ENCODE measurements around the gene RACGAP1.

The RACGAP1 gene

DNA sequence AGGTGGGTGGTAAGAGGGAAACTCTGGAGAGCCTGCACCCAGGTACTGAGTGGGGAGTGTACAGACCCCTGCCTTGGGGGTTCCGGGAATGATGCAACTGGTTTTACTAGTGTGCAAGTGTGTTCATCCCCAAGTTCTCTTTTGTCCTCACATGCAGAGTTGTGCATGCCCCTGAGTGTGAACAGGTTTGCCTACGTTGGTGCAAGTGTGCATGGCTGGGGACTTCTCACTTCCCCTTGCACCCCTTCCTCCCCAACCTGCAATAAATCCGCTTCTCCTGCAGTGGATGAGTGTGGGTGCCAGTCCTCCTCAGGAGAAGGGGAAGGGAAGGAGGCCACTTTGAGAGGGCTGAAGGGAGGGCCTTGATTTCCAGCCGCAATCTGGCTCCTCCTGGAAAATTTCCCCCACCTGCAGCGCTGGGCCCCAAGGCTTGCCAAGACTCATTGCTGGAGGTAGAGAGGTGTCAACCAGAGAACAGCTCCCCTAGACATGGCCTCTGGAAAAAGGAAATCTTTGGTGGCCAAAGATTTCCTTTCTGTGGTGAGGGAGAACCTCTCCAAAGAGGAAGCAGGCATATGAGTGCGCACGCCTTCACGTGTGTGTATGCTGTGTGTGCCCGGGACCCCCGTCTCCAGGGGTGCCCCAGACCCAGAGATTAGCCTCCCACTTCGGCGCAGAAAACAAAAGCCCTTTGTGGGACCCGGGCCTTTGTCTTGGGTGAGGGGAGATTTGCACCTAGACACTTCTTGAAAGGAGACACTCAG, 69.2 kb downstream of the RACGAP1 start:
- no peak overlapping the region for H2AK5ac ChIP-seq (ENCODE audit: low read length)
- no peak overlapping the region for H3K4ac ChIP-seq (ENCODE audit: low read depth, low read length)
- no peak overlapping the region for H3K56ac ChIP-seq (ENCODE audit: low read length)
- H3K27me3 ChIP-seq (ENCODE audit: insufficient read depth, low read length, poor library complexity) = peaks cover 24% of the 10 kb centered on the region
- H3K18ac ChIP-seq (ENCODE audit: low read length) = no peak overlapping the region
- WGBS (ENCODE audit: extremely low coverage, insufficient coverage, low lambda C conversion rate) = no CpG with 5 or more reads among the region's 13 CpGs
- H3K9ac ChIP-seq (ENCODE audit: low read length) = no peak overlapping the region
- DNase-seq = no peak
- H3K27ac ChIP-seq (ENCODE audit: low read depth, low read length) = no peak overlapping the region
- no peaks in the 10 kb centered on the region for H3K79me2 ChIP-seq (ENCODE audit: control insufficient read depth, insufficient read depth, low read length)
- no peak overlapping the region for H2BK120ac ChIP-seq (ENCODE audit: low read depth, low read length)
- H2BK5ac ChIP-seq (ENCODE audit: low read length) = no peak overlapping the region
- H3K79me1 ChIP-seq (ENCODE audit: low read length) = no peaks in the 10 kb centered on the region
- no peak overlapping the region for H4K8ac ChIP-seq (ENCODE audit: low read depth, low read length)
- no peak overlapping the region for H2BK15ac ChIP-seq (replicated peaks; ENCODE audit: low read depth)
- no peak overlapping the region for H3K23ac ChIP-seq (ENCODE audit: low read length)
- no peak overlapping the region for H3K4me2 ChIP-seq (ENCODE audit: low read length)
- H3K4me3 ChIP-seq (ENCODE audit: low read length) = no peak overlapping the region
- H3K36me3 ChIP-seq (ENCODE audit: control insufficient read depth, insufficient read depth, low read length) = no peaks in the 10 kb centered on the region
- peaks cover 5% of the 10 kb centered on the region for H3K4me1 ChIP-seq (ENCODE audit: control insufficient read depth, low read depth, low read length)
- no peak overlapping the region for H4K5ac ChIP-seq (ENCODE audit: low read length)

DNA sequence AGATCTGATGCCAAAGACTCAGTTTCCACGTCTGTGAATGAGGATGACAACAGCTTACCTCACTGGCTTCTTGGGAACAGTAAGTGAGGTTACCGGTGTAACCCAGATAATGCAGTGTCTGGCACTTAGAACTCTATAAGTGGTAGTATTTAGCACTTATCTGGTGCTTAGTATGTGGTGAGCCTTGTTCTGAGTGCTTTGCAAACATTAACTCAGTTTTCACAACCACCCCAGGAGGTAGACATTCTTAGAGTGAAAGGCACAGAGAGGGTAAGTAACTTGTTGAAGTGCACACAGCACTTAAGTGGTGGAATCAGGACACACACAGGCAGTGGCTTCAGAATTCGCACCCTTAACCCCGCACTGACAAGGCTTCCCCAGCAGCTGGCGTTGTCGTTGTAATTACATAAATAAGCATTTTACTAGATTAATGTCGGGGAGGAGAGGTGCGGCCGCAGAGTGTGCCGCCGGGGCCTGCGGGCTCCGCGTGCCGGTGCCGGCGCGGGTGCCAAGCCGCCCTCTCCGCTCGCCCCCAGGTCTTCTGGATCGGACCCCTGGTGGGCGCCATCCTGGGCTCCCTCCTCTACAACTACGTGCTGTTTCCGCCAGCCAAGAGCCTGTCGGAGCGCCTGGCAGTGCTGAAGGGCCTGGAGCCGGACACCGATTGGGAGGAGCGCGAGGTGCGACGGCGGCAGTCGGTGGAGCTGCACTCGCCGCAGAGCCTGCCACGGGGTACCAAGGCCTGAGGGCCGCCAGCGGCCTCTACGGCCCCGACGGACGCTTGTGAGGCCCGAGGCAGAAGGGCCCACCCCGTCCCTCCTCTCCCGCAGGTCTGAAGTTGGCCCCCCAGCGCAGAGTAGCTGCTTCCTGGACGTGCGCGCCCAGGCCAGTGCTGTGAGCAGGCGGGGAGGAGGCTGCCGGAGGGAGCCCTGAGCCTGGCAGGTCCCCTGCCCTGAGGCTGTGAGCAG, 70.1 kb downstream of the RACGAP1 start:
- Histone ChIP-seq H3K27ac (ENCODE audit: low read depth, low read length) (no peak overlapping the region), H3K36me3 (ENCODE audit: control insufficient read depth, insufficient read depth, low read length) (no peaks in the 10 kb centered on the region), H3K4me2 (ENCODE audit: low read length) (peak overlapping the region; percentile 18), H3K79me1 (ENCODE audit: low read length) (no peaks in the 10 kb centered on the region), H3K18ac (ENCODE audit: low read length) (no peak overlapping the region), H3K9ac (ENCODE audit: low read length) (no peak overlapping the region), H3K4me1 (ENCODE audit: control insufficient read depth, low read depth, low read length) (peaks cover 5% of the 10 kb centered on the region), H2AK5ac (ENCODE audit: low read length) (no peak overlapping the region), H2BK120ac (ENCODE audit: low read depth, low read length) (no peak overlapping the region), H3K23ac (ENCODE audit: low read length) (peak overlapping the region; percentile 45), H2BK15ac (replicated peaks; ENCODE audit: low read depth) (no peak overlapping the region), H3K56ac (ENCODE audit: low read length) (peak overlapping the region; percentile 17), H3K79me2 (ENCODE audit: control insufficient read depth, insufficient read depth, low read length) (no peaks in the 10 kb centered on the region), H3K4me3 (ENCODE audit: low read length) (no peak overlapping the region), H4K8ac (ENCODE audit: low read depth, low read length) (no peak overlapping the region), H3K4ac (ENCODE audit: low read depth, low read length) (no peak overlapping the region), H4K5ac (ENCODE audit: low read length) (no peak overlapping the region), H2BK5ac (ENCODE audit: low read length) (no peak overlapping the region), H3K27me3 (ENCODE audit: insufficient read depth, low read length, poor library complexity) (peaks cover 14% of the 10 kb centered on the region)
- no CpG with 5 or more reads among the region's 53 CpGs for WGBS (ENCODE audit: extremely low coverage, insufficient coverage, low lambda C conversion rate)
- DNase-seq = peak; percentile 65

- DNase-seq = no peak
- H3K27ac ChIP-seq (ENCODE audit: low read depth, low read length) = no peak overlapping the region
Observed at GRCh38 chr12:49953961-49954846, 71.1 kb downstream of the RACGAP1 start.

GRCh38 chr12:49953151-49953550, 72.1 kb downstream of the RACGAP1 start:
- Histone ChIP-seq H3K9ac (ENCODE audit: low read length) (no peak overlapping the region), H3K4me2 (ENCODE audit: low read length) (no peak overlapping the region), H4K8ac (ENCODE audit: low read depth, low read length) (no peak overlapping the region), H2BK15ac (replicated peaks; ENCODE audit: low read depth) (no peak overlapping the region), H3K36me3 (ENCODE audit: control insufficient read depth, insufficient read depth, low read length) (no peaks in the 10 kb centered on the region), H3K79me2 (ENCODE audit: control insufficient read depth, insufficient read depth, low read length) (no peaks in the 10 kb centered on the region), H3K23ac (ENCODE audit: low read length) (no peak overlapping the region), H3K27ac (ENCODE audit: low read depth, low read length) (no peak overlapping the region), H3K56ac (ENCODE audit: low read length) (no peak overlapping the region), H3K4me1 (ENCODE audit: control insufficient read depth, low read depth, low read length) (peaks cover 5% of the 10 kb centered on the region), H2BK5ac (ENCODE audit: low read length) (no peak overlapping the region), H3K4me3 (ENCODE audit: low read length) (no peak overlapping the region), H3K27me3 (ENCODE audit: insufficient read depth, low read length, poor library complexity) (peaks cover 3% of the 10 kb centered on the region), H3K4ac (ENCODE audit: low read depth, low read length) (no peak overlapping the region), H3K79me1 (ENCODE audit: low read length) (no peaks in the 10 kb centered on the region), H2AK5ac (ENCODE audit: low read length) (no peak overlapping the region), H2BK120ac (ENCODE audit: low read depth, low read length) (no peak overlapping the region), H3K18ac (ENCODE audit: low read length) (no peak overlapping the region), H4K5ac (ENCODE audit: low read length) (no peak overlapping the region)
- DNase-seq = no peak
- no CpG with 5 or more reads among the region's 4 CpGs for WGBS (ENCODE audit: extremely low coverage, insufficient coverage, low lambda C conversion rate)

More at GRCh38 chr12:49953961-49954846, 71.1 kb downstream of the RACGAP1 start:
- no peak overlapping the region for H2BK15ac ChIP-seq (replicated peaks; ENCODE audit: low read depth)
- H3K79me2 ChIP-seq (ENCODE audit: control insufficient read depth, insufficient read depth, low read length) = no peaks in the 10 kb centered on the region
- no peak overlapping the region for H2BK5ac ChIP-seq (ENCODE audit: low read length)
- H3K4me3 ChIP-seq (ENCODE audit: low read length) = no peak overlapping the region
- no peak overlapping the region for H3K18ac ChIP-seq (ENCODE audit: low read length)
- peaks cover 5% of the 10 kb centered on the region for H3K4me1 ChIP-seq (ENCODE audit: control insufficient read depth, low read depth, low read length)
- H4K8ac ChIP-seq (ENCODE audit: low read depth, low read length) = no peak overlapping the region
- no peaks in the 10 kb centered on the region for H3K79me1 ChIP-seq (ENCODE audit: low read length)
- H4K5ac ChIP-seq (ENCODE audit: low read length) = no peak overlapping the region
- peaks cover 7% of the 10 kb centered on the region for H3K27me3 ChIP-seq (ENCODE audit: insufficient read depth, low read length, poor library complexity)
- WGBS (ENCODE audit: extremely low coverage, insufficient coverage, low lambda C conversion rate) = no CpG with 5 or more reads among the region's 21 CpGs
- H3K9ac ChIP-seq (ENCODE audit: low read length) = no peak overlapping the region
- H2AK5ac ChIP-seq (ENCODE audit: low read length) = no peak overlapping the region
- no peak overlapping the region for H3K4me2 ChIP-seq (ENCODE audit: low read length)
- no peak overlapping the region for H3K56ac ChIP-seq (ENCODE audit: low read length)
- H2BK120ac ChIP-seq (ENCODE audit: low read depth, low read length) = no peak overlapping the region
- H3K36me3 ChIP-seq (ENCODE audit: control insufficient read depth, insufficient read depth, low read length) = no peaks in the 10 kb centered on the region
- no peak overlapping the region for H3K23ac ChIP-seq (ENCODE audit: low read length)
- no peak overlapping the region for H3K4ac ChIP-seq (ENCODE audit: low read depth, low read length)

DNA sequence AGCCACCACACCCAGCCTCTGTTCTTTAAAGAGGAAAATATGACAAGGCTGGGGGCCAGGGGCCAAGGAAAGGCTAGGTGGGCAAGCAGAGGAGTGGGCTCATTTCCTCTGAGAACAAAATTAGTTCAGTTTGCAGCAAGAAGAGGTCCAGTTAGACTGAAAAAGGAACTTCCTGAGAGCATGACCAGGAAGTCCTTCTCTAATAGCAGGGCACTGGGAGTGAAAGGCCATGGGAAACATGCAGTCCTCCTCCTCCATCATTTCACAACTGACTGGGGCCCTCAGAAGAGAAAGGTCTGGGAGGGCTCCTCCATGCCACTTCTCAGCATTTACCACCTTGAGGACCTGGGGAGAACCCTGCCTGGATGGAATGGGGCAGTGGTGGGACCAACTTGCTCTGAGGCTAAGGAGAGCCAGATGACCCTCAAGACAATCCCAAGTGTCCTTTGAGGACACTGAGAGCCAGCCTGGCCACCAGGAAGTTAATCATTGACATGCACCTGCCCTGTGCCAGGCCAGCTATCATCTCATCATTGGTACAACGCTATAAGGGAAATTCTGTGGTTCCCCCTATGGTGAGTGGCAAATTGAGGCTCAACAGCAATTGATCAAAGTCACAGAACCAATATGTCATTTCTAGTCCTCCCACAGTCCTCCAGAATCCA, 72.8 kb downstream of the RACGAP1 start:
- WGBS (ENCODE audit: extremely low coverage, insufficient coverage, low lambda C conversion rate) = no CpG with 5 or more reads among the region's 1 CpG
- H3K23ac ChIP-seq (ENCODE audit: low read length) = no peak overlapping the region

More for the DNA sequence above, 72.8 kb downstream of the RACGAP1 start:
- peaks cover 3% of the 10 kb centered on the region for H3K27me3 ChIP-seq (ENCODE audit: insufficient read depth, low read length, poor library complexity)
- H3K4ac ChIP-seq (ENCODE audit: low read depth, low read length) = no peak overlapping the region
- DNase-seq = no peak
- no peak overlapping the region for H3K18ac ChIP-seq (ENCODE audit: low read length)
- no peak overlapping the region for H3K9ac ChIP-seq (ENCODE audit: low read length)
- H4K8ac ChIP-seq (ENCODE audit: low read depth, low read length) = no peak overlapping the region
- H3K79me2 ChIP-seq (ENCODE audit: control insufficient read depth, insufficient read depth, low read length) = no peaks in the 10 kb centered on the region
- H3K4me1 ChIP-seq (ENCODE audit: control insufficient read depth, low read depth, low read length) = peaks cover 5% of the 10 kb centered on the region
- no peak overlapping the region for H4K5ac ChIP-seq (ENCODE audit: low read length)
- H3K4me2 ChIP-seq (ENCODE audit: low read length) = no peak overlapping the region
- H3K36me3 ChIP-seq (ENCODE audit: control insufficient read depth, insufficient read depth, low read length) = no peaks in the 10 kb centered on the region
- H2AK5ac ChIP-seq (ENCODE audit: low read length) = no peak overlapping the region
- no peaks in the 10 kb centered on the region for H3K79me1 ChIP-seq (ENCODE audit: low read length)
- H2BK15ac ChIP-seq (replicated peaks; ENCODE audit: low read depth) = no peak overlapping the region
- H3K56ac ChIP-seq (ENCODE audit: low read length) = no peak overlapping the region
- H2BK120ac ChIP-seq (ENCODE audit: low read depth, low read length) = no peak overlapping the region
- H3K4me3 ChIP-seq (ENCODE audit: low read length) = no peak overlapping the region
- H2BK5ac ChIP-seq (ENCODE audit: low read length) = no peak overlapping the region
- no peak overlapping the region for H3K27ac ChIP-seq (ENCODE audit: low read depth, low read length)

All from mesendoderm (in vitro differentiated cells).